Measurements from ENCODE around the gene SOHLH1.

SOHLH1 gene

GRCh38 chr9:135728436-135729110 lies 29.3 kb upstream of the SOHLH1 start:
- Histone ChIP-seq H3K27me3 (ENCODE audit: insufficient read depth, low read length) (no peaks in the 10 kb centered on the region), H2AFZ (ENCODE audit: low read length) (no peak overlapping the region), H3K4me2 (ENCODE audit: low read length) (no peak overlapping the region), H3K9me3 (ENCODE audit: low read length) (no peaks in the 10 kb centered on the region), H3K4me1 (ENCODE audit: insufficient read depth, low read length, severe bottlenecking) (no peaks in the 10 kb centered on the region), H3K79me2 (ENCODE audit: insufficient read depth, low read length) (no peaks in the 10 kb centered on the region), H4K20me1 (ENCODE audit: insufficient read depth, low read length) (no peaks in the 10 kb centered on the region), H3K27ac (ENCODE audit: low read depth, low read length, poor library complexity, severe bottlenecking) (no peak overlapping the region), H3K36me3 (ENCODE audit: insufficient read depth, low read length) (no peaks in the 10 kb centered on the region), H3F3A (ENCODE audit: insufficient read depth, low read length) (no peaks in the 10 kb centered on the region), H3K9ac (ENCODE audit: low read length) (no peak overlapping the region), H3K9me2 (ENCODE audit: low read depth, low read length) (no peaks in the 10 kb centered on the region), H3K4me3 (ENCODE audit: low read depth, low read length, poor library complexity, severe bottlenecking) (no peak overlapping the region)
- no peak for TF ChIP-seq EZH2 (IDR thresholded peaks at IDR 0.05; ENCODE audit: borderline replicate concordance, low read length)
- TF ChIP-seq CTCF (IDR thresholded peaks at IDR 0.05; ENCODE audit: low read length), result no peak

GRCh38 chr9:135727257-135727875 lies 28.1 kb upstream of the SOHLH1 start:
- no peak overlapping the region for H3K4me2 ChIP-seq (ENCODE audit: low read length)
- H3K4me3 ChIP-seq (ENCODE audit: low read depth, low read length, poor library complexity, severe bottlenecking), result no peak overlapping the region
- no peaks in the 10 kb centered on the region for H3K79me2 ChIP-seq (ENCODE audit: insufficient read depth, low read length)
- H2AFZ ChIP-seq (ENCODE audit: low read length), result no peak overlapping the region
- no peak overlapping the region for H3K9ac ChIP-seq (ENCODE audit: low read length)
- H3K27me3 ChIP-seq (ENCODE audit: insufficient read depth, low read length), result no peaks in the 10 kb centered on the region
- no peaks in the 10 kb centered on the region for H3K9me3 ChIP-seq (ENCODE audit: low read length)
- no peaks in the 10 kb centered on the region for H3K36me3 ChIP-seq (ENCODE audit: insufficient read depth, low read length)
- no peaks in the 10 kb centered on the region for H3F3A ChIP-seq (ENCODE audit: insufficient read depth, low read length)
- H3K9me2 ChIP-seq (ENCODE audit: low read depth, low read length), result no peaks in the 10 kb centered on the region
- no peaks in the 10 kb centered on the region for H4K20me1 ChIP-seq (ENCODE audit: insufficient read depth, low read length)
- no peak for TF ChIP-seq CTCF (IDR thresholded peaks at IDR 0.05; ENCODE audit: low read length)
- TF ChIP-seq EZH2 (IDR thresholded peaks at IDR 0.05; ENCODE audit: borderline replicate concordance, low read length), result no peak
- H3K4me1 ChIP-seq (ENCODE audit: insufficient read depth, low read length, severe bottlenecking), result no peaks in the 10 kb centered on the region
- H3K27ac ChIP-seq (ENCODE audit: low read depth, low read length, poor library complexity, severe bottlenecking), result no peak overlapping the region

GRCh38 chr9:135726138-135726853 lies 27.0 kb upstream of the SOHLH1 start:
- H3F3A ChIP-seq (ENCODE audit: insufficient read depth, low read length), result no peaks in the 10 kb centered on the region
- H3K27me3 ChIP-seq (ENCODE audit: insufficient read depth, low read length), result no peaks in the 10 kb centered on the region
- H3K9me2 ChIP-seq (ENCODE audit: low read depth, low read length), result no peaks in the 10 kb centered on the region
- TF ChIP-seq CTCF (IDR thresholded peaks at IDR 0.05; ENCODE audit: low read length) (no peak), EZH2 (IDR thresholded peaks at IDR 0.05; ENCODE audit: borderline replicate concordance, low read length) (no peak)
- no peaks in the 10 kb centered on the region for H4K20me1 ChIP-seq (ENCODE audit: insufficient read depth, low read length)
- H3K4me1 ChIP-seq (ENCODE audit: insufficient read depth, low read length, severe bottlenecking), result no peaks in the 10 kb centered on the region
- H3K9ac ChIP-seq (ENCODE audit: low read length), result no peak overlapping the region
- H3K4me2 ChIP-seq (ENCODE audit: low read length), result no peak overlapping the region
- no peak overlapping the region for H2AFZ ChIP-seq (ENCODE audit: low read length)
- no peaks in the 10 kb centered on the region for H3K9me3 ChIP-seq (ENCODE audit: low read length)
- no peak overlapping the region for H3K4me3 ChIP-seq (ENCODE audit: low read depth, low read length, poor library complexity, severe bottlenecking)
- H3K36me3 ChIP-seq (ENCODE audit: insufficient read depth, low read length), result no peaks in the 10 kb centered on the region
- no peaks in the 10 kb centered on the region for H3K79me2 ChIP-seq (ENCODE audit: insufficient read depth, low read length)
- no peak overlapping the region for H3K27ac ChIP-seq (ENCODE audit: low read depth, low read length, poor library complexity, severe bottlenecking)

All from OCI-LY1 (cell line).